GM13977 (cell line): Measurements from ENCODE around the gene VRK1.

Source experiments
- DNase-seq: peaks from one replicate; pipeline ENCODE4 v3.0.0; 2012; ENCODE audit warnings: low spot score
- in situ Hi-C: fragments of 300-500 bp; cut with MboI; formaldehyde crosslinking; loops from one replicate; pipeline ENCODE4 v1.12.0; 2022; ENCODE audit warnings: low sequenced_read_pairs, low pct_unique_long_range_greater_than_20kb, mixed read lengths, inconsistent platforms; ENCODE audit not compliant: unreplicated experiment
- TF ChIP-seq, protein P1 (sequence below): IDR thresholded peaks from 2 replicates; pipeline ENCODE4 v1.5.1; 2012; ENCODE audit warnings: mild to moderate bottlenecking, control low read depth; ENCODE audit not compliant: insufficient read depth; ENCODE audit errors: extremely low read depth, missing control alignments

VRK1 gene

GRCh38 chr14:96852823-96853422 lies 55.7 kb downstream of the VRK1 start:
- in situ Hi-C loops, result no loop called here
- DNase-seq, result peak; percentile 5

GRCh38 chr14:96858643-96859042 lies 61.5 kb downstream of the VRK1 start:
- TF ChIP-seq, protein P1, sequence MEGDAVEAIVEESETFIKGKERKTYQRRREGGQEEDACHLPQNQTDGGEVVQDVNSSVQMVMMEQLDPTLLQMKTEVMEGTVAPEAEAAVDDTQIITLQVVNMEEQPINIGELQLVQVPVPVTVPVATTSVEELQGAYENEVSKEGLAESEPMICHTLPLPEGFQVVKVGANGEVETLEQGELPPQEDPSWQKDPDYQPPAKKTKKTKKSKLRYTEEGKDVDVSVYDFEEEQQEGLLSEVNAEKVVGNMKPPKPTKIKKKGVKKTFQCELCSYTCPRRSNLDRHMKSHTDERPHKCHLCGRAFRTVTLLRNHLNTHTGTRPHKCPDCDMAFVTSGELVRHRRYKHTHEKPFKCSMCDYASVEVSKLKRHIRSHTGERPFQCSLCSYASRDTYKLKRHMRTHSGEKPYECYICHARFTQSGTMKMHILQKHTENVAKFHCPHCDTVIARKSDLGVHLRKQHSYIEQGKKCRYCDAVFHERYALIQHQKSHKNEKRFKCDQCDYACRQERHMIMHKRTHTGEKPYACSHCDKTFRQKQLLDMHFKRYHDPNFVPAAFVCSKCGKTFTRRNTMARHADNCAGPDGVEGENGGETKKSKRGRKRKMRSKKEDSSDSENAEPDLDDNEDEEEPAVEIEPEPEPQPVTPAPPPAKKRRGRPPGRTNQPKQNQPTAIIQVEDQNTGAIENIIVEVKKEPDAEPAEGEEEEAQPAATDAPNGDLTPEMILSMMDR, result no peak
- no peak for DNase-seq
- in situ Hi-C loops, result no loop called here

More at GRCh38 chr14:96852823-96853422, 55.7 kb downstream of the VRK1 start:
- TF ChIP-seq, protein P1, result peak; percentile 68

- TF ChIP-seq, protein P1, result no peak
- in situ Hi-C loops, result no loop called here
- DNase-seq, result no peak
Observed at GRCh38 chr14:96861568-96862310, 64.6 kb downstream of the VRK1 start.

DNA sequence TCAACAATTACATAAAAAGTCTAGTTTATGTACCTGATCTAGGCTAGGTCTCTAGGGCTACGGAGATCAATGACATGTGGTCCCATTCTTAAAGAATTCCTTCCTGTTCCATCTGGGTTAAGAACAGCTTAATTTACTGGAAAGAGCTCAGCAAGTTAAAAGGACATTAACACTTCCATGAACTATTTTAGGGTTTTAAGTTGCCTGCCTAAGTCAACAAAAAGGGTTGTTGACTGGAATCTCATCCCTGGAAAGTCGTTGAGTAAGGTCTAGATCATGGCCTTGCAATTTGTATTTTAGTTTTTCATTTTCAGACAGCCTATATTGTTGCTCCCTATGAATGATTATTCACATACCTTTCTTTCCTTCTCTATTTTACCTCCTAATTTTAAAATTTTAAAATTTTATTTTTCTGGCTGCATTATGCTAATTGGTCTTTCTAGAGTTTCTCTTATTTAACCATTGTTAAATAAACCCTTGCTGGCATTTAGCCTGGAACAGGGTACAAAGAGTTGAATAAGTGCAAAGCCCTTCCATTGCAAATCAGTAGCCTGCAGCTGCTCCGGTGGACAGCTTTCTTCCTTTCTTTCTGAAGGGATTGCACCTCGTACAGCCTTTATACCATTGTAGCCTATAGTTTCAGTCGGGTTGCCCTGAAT lies 66.3 kb downstream of the VRK1 start:
- no peak for DNase-seq
- TF ChIP-seq, protein P1, result no peak
- in situ Hi-C loops, result no loop called here

GRCh38 chr14:96863986-96864330 lies 66.8 kb downstream of the VRK1 start:
- DNase-seq, result no peak
- in situ Hi-C loops, result no loop called here
- TF ChIP-seq, protein P1, result no peak

DNA sequence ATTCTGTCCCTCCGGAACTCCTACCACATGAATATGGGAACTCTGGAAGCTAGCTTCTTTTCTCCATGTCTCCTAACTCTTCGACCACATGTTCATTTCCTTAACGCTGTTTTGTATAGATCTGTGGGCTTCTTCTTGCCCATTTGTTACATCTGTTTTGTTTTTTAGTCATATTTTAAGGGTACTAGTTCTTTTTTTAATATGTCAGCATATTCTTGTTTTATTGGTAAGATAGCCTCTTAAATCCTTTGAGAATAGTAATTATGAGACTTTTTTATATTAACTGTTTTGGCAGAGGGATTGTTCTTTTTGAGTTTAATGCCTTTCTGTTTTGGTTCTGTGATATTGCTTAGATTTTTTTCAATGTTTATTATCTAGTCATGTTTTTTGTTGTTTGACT lies 70.5 kb downstream of the VRK1 start:
- DNase-seq, result no peak
- in situ Hi-C loops, result no loop called here
- TF ChIP-seq, protein P1, result no peak
